Lung microvascular endothelial cell (primary cell): ENCODE measurements around the gene TTLL9. TPM values are rescaled to one million over a fixed set of nuclear protein-coding genes. Genes with fewer than 3 reads are reported as not detected.
A peak's percentile ranks its signal among the peaks of the same experiment; 100 is the strongest.

Experiments
- DNase-seq, 2 donors: peaks; one replicate each; pipeline versions ENCODE4 v3.0.0 to v3.0.0-alpha.2; 2010; ENCODE audit warnings: low read depth in 2 of 2
- total RNA-seq: library from RNA; depleted of rRNA; stranded (reverse); fragments of >200 nt; gene quantifications from 2 replicates; pipeline ENCODE4 v1.2.1, GENCODE V29; 2014

TTLL9 gene
- total RNA-seq, 1 donor from 2014 or later = under 0.01 TPM

DNA sequence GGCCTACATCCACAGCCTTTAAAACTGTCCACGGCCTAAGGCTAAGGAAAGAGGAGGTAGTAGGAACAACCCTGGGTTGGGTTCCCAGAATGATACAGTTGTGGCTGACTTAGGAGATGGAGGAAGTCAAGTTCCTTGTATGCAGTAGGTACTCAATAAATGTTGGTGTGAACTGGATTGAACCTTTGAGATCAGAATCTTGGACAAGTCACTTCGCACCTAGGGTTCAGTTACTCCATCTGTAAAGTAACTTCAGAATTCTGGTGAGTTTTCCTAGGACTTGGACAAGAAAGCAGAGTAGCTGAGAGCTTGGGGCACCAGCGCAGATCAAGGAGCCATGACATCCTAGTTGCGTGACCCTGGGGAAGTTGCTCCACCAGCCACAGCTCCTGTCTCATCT is 106.6 kb downstream of the TTLL9 start:
- no peak for DNase-seq

DNA sequence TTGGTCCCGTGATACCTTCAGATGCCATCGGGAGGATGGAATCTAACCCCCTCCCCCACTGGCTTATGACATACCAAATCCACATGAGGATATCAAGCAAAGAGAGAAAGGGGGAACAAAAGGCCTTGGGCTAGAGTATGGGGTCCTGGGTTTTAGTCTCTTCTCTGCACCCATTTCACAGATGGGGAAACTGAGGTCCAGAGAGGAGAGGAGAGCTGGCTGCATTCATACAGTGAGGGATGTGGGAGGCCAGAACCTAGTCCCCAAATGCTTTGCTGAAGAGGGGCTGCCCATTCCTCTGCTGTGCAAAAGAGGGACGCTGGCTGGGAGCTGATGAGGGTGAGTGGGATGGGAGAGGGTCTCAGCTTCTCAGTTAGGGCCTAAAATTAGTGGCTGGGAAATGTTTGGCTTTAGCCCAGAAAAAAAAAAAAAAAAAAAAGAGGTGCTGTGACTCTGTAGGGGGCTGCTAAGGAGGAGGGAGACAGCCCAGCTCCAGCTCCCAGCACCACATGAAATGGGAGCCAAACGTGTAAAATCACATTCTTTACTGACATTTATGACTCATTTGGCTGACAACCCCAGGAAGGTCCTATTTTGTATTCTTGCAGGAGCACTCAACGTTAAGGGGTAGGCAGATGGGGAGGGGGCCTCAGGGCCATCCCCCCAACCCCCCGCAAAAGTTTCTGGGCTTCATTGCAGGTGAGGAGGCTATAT is 109.4 kb downstream of the TTLL9 start:
- no peak for DNase-seq

DNA sequence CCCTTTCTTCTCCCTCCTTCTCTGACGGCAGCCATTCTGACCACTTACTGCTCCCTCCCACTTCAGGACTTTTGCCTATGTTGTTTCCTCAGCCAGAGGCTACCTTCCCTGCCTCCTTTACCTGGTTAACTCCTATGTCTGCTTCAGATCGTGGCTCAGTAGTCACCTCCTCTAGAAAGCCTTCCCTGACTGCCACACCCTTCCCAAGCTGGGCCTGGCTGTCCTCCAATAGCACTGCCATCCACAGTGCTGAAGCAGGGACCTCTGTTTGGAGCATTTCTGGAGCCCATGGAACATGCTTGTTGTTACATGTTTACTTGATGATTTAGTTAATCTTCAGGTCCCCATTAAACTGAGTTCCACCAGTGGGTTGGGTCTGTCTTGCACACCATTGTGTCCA is 111.3 kb downstream of the TTLL9 start:
- DNase-seq = no peak

DNA sequence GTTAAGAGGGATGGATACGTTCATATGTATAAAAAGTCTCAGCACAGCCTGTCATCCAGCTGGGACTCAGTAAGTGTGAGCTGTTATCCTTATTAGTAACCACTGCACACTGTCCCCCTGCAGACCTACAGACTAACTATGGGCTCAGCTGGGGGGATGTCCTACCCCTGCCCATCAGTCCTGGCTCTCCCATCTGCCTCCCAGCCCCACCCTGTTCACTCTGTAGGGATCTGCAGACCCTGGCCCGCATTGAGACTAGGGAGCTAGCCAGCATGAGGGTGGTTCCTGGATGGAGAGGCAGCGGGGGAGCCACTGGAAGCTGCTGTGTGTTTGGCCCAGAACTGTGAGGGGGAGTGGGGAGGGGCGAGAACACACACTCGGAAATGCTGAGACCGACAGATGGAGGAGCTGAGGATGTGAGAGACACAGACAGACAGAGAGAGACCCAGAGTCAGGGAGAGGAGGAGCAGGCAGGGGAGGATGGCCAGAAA is 114.6 kb downstream of the TTLL9 start:
- no peak for DNase-seq

DNA sequence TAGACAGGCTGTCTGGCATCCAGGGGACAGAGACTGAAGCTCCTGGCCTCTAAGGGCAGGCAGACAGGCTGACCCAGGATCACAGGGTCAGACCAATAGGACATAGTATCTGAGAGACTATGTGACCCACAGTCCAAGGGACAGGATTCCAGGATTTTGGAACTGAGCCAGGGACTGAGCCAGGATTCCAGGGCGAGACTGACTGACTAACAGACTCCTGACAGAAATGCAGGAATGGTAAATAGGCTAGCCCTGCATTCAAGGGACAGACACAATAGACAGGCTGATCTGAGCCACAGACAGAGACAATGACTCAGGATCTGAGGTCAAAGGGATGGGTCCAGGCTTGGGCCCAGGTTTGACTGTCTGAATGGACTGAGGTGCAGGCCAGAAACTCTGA is 117.3 kb downstream of the TTLL9 start:
- DNase-seq = peak; percentile 54 to 77

DNA sequence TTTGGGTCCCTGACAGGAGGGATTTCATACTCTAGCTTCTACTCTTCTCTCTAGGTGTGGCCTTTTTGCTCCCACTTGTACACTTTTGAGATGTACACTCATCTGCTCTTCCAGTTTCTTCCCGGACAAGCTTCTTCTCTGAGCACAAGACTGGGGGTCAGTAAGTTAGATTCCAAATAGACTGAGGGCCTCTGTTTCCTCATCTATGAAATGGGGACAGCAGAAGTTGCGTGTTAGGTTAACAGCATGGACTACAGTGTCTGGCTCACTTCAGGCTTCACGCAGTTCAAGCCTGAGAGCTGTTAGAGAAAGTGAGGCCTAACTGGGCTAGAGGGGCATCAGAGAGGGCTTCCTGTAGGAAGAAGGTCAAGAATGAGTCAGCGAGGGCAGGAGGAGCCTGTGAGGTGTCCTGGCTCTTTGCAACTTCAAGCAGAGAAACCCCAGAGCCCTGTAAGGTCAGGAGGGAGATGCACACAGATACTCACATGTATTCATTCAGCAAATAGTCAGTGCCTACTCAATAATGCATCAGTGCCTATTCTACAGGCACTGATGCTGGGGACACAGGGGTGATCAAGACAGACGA is 118.1 kb downstream of the TTLL9 start:
- peak in 1 of 2 donors; percentile 22 for DNase-seq

DNA sequence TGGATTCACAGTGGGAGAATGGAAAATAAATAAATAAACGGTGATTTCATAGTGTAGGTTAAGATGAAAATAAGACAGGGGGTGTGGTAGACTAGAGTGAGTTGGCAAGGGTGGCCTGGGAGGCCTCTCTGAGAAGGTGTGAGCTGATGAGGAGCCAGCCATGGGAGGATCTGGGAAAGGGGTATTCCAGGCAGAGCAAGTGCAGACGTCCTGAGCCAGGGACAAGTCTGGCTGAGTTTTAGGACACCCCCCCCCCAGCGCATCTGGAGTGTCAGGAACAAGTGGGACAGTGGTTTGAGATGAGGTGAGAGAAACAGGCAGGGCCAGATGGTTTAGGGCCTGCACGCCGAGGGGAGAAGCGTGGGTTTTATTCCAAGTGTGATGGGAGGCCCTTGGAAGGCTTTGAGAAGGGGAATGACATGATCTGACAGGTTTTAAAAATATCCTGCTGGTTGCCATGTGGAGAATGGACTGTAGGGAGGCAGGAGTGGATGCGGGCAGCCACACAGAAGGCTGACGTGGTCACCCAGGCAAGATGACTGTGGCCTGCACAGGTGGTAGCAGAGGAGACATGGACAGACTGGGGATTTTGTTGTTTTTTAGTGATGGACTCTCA is 118.7 kb downstream of the TTLL9 start:
- DNase-seq = no peak

DNA sequence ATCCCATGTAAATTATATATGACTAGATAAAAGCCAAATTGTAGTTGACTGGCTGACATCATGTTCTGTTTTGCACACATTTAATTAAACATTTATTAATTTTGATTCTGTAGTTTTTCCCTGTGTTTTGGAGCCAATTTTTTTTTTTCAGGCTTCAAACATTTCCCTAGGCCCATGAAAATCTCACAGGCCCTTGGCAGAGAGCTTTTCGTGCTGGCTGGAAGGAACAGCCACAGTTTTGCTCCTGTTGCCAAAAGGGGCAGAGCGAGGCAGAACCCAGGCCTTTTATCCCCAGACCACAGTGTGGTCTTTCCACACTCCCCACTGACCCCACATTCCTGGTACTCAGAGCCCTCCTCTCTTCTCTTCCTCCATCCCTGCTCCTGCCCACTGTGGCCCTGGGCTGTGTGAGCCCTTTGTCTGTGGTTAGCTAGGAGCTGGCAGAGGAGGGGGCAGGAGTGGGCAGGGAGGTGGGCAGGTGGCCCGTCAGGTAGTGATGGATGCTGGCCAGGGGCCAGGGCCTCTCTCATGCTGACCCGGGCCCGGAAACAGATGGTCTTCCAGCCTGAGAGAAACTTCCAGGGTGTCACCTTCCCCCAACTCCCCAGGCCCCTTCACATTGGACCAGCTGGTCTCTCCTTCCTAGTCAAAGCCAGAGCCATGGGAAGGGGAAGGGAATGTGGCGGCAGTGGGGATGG is 120.4 kb downstream of the TTLL9 start:
- no peak for DNase-seq

DNA sequence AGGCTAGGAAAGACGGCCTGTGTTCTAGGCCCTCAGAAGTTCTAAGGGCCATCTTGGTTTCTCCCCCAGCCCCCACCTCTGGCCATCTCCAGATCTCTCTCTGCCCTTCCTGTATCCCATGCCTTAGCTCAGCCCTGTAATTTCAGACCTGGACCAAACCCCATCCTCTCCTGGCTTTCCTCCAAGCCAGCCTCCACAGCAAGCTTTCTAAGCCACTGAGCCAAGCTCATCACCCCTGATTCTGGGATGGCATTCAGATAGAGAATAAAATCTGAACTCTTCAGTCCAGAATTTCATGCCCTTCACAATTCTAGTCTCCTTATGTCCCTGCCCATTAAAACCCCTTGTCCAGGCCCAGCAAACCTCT is 120.9 kb downstream of the TTLL9 start:
- no peak for DNase-seq

DNA sequence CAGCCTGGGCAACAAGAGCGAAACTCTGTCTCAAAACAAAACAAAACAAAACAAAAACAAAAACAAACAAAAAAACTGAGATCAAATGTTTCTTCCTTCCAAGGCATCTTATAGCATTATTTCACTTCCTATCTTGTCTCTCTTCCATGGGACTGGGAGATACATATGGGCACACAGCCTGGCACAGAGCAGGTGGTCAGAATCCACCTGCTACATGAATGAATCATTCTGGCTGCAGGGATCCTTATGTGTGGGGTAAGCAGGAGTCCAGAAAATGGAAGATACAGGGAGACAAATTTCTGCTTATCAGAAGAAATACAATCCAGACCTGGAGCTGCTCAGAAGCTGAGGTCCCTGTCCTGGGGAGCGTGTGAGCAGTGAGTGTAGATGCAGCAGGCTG is 121.7 kb downstream of the TTLL9 start:
- DNase-seq = no peak

Other genes with a start within 250 kb of the TTLL9 start
- gene COX4I2, start 232.7 kb upstream of the TTLL9 start, total RNA-seq = not detected in 2 replicates
- 36.0 and 40.7 TPM in 2 replicates for gene BCL2L1, start 147.8 kb upstream of the TTLL9 start, total RNA-seq
- 5.8 and 18.1 TPM in 2 replicates for gene TPX2, start 131.3 kb upstream of the TTLL9 start, total RNA-seq
- gene MYLK2, start 51.3 kb upstream of the TTLL9 start, total RNA-seq = 17.3 and 18.5 TPM in 2 replicates
- 0.20 and 0.22 TPM in 2 replicates for gene FOXS1, start 25.0 kb upstream of the TTLL9 start, total RNA-seq
- 0.65 and 0.79 TPM in 2 replicates for gene DUSP15, start 107 bp upstream of the TTLL9 start, total RNA-seq
- 4.6 TPM in 2 replicates for gene PDRG1, start 81.4 kb downstream of the TTLL9 start, total RNA-seq
- under 0.01 TPM in 1 of 2 replicates, not detected in the other for gene XKR7, start 97.5 kb downstream of the TTLL9 start, total RNA-seq
- 16.3 and 24.2 TPM in 2 replicates for gene CCM2L, start 139.8 kb downstream of the TTLL9 start, total RNA-seq
- not detected in 2 replicates for gene HCK, start 181.6 kb downstream of the TTLL9 start, total RNA-seq
- gene TM9SF4, start 239.1 kb downstream of the TTLL9 start, total RNA-seq = 16.3 and 25.2 TPM in 2 replicates